Amniotic stem cell (primary cell): ENCODE results near the gene CD8B2.
"Not testable (repeated sequence)": the region's sequence is repeated elsewhere in the genome, so short reads cannot be mapped to it uniquely, and the experiment has no call there.

ENCODE experiments used
- DNase-seq: peaks from one replicate; lab custom pipeline; 2025; lab: John Stamatoyannopoulos, UW

The CD8B2 gene

GRCh38 chr2:106511934-106512333 lies 24.8 kb downstream of the CD8B2 start:
- DNase-seq = not testable (repeated sequence)

GRCh38 chr2:106513391-106513790 lies 26.2 kb downstream of the CD8B2 start:
- not testable (repeated sequence) for DNase-seq

GRCh38 chr2:106514827-106515226 lies 27.7 kb downstream of the CD8B2 start:
- DNase-seq = not testable (repeated sequence)

GRCh38 chr2:106516436-106516835 lies 29.3 kb downstream of the CD8B2 start:
- DNase-seq = no peak

GRCh38 chr2:106516864-106517263 lies 29.7 kb downstream of the CD8B2 start:
- DNase-seq = no peak

GRCh38 chr2:106517329-106517728 lies 30.2 kb downstream of the CD8B2 start:
- no peak for DNase-seq

GRCh38 chr2:106519767-106520166 lies 32.6 kb downstream of the CD8B2 start:
- no peak for DNase-seq

GRCh38 chr2:106521016-106521415 lies 33.9 kb downstream of the CD8B2 start:
- DNase-seq = no peak

- no peak for DNase-seq
These were observed 37.0 kb downstream of the CD8B2 start for GRCh38 chr2:106523976-106524665.

GRCh38 chr2:106530866-106531265 lies 43.7 kb downstream of the CD8B2 start:
- no peak for DNase-seq

GRCh38 chr2:106531676-106532214 lies 44.6 kb downstream of the CD8B2 start:
- no peak for DNase-seq

- no peak for DNase-seq
These were observed 45.1 kb downstream of the CD8B2 start for GRCh38 chr2:106532236-106532635.

- no peak for DNase-seq
These were observed 47.3 kb downstream of the CD8B2 start for GRCh38 chr2:106534471-106534870.

- DNase-seq = no peak
These were observed 49.3 kb downstream of the CD8B2 start for GRCh38 chr2:106536490-106536889.

- no peak for DNase-seq
These were observed 49.9 kb downstream of the CD8B2 start for GRCh38 chr2:106537047-106537446.

GRCh38 chr2:106537791-106538191 lies 50.6 kb downstream of the CD8B2 start:
- DNase-seq = no peak

GRCh38 chr2:106540886-106541285 lies 53.7 kb downstream of the CD8B2 start:
- DNase-seq = no peak

GRCh38 chr2:106541333-106541732 lies 54.2 kb downstream of the CD8B2 start:
- DNase-seq = no peak

- peak; percentile 2 for DNase-seq
These were observed 55.7 kb downstream of the CD8B2 start for GRCh38 chr2:106542746-106543359.

GRCh38 chr2:106545007-106545406 lies 57.8 kb downstream of the CD8B2 start:
- no peak for DNase-seq

GRCh38 chr2:106546391-106546990 lies 59.3 kb downstream of the CD8B2 start:
- DNase-seq = no peak

GRCh38 chr2:106547164-106547903 lies 60.2 kb downstream of the CD8B2 start:
- no peak for DNase-seq
